GM19395 (cell line): ENCODE measurements around the gene YAE1.

Source experiments
- ATAC-seq: cut with Tn5 transposase; IDR thresholded peaks from one replicate; pipeline ENCODE4 v1.9.1; 2021; ENCODE audit warnings: mild to moderate bottlenecking, moderate library complexity; ENCODE audit not compliant: unreplicated experiment

The YAE1 gene

DNA sequence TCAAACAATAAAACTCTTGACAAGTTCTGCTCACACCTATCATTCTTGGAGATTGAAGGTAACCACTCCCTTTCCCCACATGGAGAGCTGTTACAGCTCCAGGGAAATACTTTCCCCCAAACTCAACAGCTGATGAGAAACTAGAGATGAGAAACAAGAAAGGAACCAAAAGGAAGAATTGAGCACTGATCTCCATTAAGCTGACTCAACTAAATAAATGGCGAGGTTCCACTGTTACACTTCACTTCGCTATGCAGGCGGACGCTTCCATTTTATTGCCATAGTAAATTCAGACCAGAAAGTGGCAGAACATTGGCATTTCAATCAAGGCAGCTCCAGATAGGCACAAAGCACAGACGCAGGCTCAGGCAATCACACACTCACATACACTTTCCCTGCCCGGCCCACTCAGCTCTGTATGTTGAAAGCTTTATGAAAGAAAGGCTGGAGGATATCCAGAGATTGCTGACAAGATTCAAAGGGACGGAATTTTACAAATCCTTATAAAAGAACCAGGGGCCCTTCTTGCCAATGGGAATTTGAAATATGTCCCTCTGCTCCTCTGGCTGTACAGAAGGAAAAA lies 11.5 kb upstream of the YAE1 start:
- ATAC-seq, result no peak

DNA sequence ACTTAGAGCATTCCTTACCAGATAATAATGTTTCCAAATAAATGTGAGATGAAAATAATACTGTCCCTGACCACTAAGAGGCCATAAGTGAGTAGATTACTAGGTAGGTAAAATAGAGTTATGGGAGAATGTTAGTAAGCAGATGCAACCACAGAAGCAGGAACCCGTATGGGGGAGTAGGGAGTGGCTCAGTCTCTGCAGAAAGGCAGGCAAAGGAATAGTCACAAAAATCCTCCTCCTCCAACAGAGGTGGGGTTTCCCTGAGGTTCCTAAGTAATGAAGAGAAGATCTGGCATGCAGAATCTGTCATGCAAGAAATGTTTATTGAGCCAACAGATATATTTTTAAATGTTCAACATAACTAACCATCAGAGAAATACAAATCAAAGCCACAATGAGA lies 9.0 kb upstream of the YAE1 start:
- no peak for ATAC-seq

DNA sequence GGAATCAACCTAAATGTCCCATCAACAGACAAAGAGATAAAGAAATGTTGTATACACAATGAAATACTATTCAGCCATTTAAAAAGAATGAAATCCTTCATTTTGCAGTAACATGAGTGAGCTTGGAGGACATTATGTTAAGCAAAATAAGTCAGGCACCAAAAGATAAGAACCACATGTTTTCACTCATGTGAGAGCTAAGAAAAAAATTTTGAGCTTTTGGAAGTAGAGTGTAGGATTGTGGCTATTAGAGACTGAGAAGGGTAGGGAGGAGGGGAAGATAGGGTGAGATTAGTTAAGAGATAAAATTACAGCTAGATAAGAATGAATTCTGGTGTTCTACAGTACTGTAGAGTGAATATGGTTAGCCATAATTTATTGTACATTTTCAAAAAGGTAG lies 8.3 kb upstream of the YAE1 start:
- ATAC-seq, result no peak

DNA sequence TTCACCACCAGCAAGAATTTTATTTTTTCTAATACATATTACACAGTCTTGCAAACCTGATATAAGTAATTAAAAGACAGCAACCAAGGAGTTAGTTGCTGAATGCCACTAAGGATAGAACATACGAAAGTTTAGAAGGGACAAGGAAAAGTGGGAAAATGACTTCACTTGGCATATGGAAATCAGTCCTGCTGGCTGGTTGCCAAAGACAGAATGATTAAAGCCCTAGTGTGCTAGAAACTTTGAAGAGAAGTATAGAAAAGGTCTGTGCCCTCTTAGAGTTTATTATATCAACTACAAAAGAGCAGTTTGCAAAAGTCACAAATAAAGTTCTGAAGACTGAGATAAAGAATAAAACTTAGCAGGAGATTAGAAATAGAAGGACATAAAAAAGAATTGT lies 5.8 kb upstream of the YAE1 start:
- ATAC-seq, result no peak

DNA sequence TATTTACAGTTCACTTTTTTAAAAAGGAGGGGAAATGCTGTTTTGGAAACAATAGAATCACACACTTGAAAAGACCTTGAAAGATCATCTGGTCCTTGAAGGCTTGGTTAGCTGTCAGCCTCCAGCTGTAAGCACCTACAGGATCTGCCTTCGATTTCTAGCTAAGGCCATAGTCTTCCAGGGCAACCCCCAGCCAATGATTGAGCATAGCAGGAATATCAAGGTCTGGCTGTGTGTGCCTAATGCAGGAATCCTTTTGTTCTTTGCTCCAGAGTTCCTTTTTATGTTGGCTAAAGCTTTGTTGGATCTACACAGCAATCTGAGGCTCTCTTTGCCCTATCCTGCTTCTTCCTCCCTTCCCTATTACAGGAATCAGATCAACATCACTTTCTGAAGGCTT lies 5.2 kb upstream of the YAE1 start:
- ATAC-seq, result no peak

DNA sequence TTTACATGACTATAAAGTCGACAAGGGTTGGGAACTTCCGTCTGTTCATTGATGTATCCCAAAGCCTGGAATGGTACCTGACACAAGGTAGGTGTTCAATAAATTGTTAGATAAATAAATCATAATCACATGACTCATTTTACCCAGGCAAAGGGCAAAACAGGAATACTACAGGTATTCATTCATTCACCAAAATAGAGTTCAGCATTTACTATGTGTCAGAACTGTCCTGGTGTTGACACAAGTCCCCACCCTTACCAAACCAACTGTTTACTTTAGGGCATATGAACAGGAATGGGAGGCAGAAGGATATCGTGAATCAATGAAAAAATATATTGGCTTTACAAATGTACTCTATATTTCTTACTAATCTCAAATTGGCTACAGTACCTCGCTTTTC lies 666 bp upstream of the YAE1 start:
- ATAC-seq, result peak; percentile 1

DNA sequence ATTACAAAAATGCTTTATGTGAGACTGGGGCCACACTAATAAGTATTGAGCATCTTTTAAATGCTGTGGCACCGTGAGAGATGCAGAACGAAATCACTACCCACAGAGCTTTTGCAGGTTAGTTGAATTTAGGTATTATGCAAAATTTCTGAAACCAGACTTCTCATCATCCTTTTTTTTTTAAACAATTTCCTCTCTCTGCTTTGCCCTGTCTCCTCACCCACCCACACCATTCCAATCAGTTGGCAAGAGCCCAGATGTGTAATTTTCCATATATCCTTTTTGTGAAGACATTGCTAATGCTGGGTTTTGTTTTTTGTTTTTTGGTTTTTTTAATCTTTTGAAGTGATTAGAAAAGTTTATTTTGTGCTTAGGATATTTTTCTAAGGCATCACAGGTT lies 1.1 kb downstream of the YAE1 start:
- ATAC-seq, result no peak

DNA sequence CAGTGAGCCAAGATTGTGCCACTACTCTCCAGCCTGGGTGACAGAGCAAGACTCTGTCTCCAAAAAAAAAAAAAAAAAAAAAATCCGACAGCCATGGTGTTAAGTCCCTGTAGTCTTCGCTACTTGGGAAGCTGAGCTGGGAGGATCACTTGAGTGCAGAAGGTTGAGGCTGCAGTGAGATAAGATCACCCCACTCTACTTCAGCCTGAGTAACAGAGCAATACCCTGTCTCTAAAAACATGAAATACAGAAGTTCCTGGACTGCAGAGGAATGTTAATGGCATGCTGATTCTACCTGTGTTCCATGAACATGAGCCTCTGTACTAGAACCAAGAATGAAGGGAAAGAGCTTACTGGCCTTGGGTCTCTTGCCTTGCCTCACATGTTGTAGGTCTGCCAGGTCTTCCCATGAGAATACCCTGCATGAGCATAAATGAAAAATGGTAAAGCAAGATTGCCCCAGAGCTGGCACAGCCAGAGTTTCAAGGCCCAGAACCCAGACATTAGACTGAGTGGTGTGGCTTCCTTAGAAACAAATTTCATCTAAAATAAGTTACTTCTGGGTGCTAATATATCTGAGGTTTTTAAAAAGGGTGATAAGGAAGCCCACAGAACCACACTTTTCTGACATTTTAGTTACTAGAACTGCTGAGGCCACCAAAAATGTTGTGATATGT lies 8.6 kb downstream of the YAE1 start:
- ATAC-seq, result no peak

DNA sequence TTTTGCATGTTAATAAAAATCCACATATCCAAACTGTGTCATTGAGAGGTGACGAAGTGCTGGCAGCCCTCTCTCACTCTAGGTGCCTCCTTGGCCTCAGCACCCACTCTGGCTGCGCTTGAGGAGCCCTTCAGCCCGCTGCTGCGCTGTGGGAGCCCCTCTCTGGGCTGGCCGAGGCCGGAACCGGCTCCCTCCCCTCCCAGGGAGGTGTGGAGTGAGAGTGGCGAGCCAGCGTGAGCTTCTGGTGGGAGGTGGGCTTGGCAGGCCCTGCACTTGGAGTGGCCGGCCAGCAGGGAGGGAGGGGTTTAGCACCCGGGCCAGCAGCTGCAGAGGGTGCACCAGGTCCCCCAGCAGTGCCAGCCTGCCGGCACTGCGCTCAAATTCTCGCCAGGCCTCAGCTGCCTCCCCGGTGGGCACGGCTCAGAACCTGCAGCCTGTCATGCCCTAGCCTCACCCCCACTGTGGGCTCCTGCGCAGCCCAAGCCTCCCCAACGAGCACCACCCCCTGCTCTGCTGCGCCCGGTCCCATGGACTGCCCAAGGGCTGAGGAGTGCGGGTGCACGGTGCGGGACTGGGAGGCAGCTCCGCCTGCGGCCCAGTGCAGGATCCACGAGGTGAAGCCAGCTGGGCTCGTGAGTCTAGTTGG lies 11.1 kb downstream of the YAE1 start:
- no peak for ATAC-seq

DNA sequence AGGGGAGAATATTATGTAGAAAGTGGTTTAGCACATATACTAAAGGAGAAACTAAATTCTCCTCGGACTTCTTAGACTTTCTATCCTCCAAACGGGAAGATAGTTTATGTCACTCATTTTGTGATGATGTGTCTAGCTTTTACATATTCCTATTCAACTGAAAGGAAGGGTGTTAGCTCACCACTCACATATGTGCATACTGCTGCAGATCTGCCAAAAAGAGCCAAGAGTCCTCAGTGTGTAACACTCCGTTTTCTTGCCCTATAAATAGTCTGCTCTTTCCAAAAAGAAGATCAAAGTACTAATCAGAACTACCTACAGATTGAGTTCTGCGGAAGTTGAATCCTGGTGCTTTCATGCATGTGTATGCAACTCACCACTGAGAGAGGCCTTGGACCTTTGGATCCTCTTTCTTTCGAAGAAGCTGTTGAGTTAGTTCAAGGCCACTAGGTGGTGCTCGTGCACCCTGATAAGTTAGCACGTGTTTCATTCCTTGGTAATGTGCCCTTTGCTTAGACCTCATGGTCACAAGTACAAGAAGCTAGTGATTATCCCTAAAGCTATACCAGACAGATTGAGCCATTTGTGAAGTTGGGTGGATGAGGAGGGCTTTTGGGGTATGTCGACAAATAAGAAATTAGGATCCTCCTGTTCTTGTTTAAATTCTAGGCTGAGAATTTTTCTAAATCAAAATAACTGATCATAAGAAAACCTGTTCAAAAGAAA lies 14.1 kb downstream of the YAE1 start:
- peak; percentile 99 for ATAC-seq

DNA sequence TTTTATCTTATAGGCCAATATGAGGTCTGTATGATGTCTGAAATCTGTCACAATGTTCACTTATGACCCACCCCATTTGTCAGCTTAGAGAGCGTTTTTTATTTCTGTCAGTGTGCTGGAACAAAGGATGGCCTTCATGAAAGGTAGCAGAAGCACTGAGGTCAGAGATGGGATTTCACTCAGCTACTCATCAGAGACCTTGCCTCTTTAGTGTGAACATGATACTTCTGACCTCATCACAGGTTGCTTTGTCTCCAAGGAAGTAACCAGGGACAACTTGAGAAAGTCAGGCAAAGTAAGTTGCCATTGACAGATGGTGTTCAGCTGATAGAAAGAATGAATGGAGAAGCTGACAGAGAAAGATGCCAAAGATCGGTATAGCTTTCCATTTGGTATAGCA lies 16.3 kb downstream of the YAE1 start:
- ATAC-seq, result no peak

DNA sequence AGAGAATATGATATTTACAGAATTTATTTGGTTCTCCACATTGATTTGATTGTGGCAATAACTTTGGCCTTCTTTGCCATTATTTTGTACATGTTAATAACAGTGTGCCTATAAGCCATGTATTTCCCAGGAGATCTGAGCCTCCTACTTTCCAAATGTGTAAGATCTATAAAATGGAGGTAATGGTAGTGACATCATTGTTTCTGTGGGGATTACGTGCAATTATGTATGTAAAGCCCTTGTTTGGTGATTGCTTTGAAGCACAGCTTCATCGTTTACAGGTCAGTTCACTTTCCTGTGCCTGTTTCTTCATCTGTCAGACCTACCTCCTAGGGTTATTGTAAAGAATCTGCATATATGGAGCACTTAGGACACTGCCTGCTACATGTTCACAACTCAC lies 17.3 kb downstream of the YAE1 start:
- no peak for ATAC-seq

DNA sequence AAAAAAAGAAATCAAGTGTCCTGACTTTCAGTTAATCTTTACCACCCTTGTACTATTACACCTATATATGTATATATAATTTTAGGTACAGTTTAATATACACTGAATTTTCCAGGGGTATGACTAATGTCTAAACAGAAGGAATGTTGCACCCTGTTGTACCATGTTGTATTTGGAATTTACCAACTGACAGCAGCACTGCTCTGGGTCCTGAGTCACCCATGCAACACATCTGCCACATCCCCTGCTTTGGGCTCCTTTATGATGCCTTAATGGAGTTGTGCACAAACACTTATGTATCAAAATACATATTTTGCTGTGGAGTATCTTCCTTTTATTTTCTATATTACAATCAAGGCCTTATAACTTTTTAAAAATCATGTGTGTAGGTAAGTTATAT lies 21.2 kb downstream of the YAE1 start:
- no peak for ATAC-seq

DNA sequence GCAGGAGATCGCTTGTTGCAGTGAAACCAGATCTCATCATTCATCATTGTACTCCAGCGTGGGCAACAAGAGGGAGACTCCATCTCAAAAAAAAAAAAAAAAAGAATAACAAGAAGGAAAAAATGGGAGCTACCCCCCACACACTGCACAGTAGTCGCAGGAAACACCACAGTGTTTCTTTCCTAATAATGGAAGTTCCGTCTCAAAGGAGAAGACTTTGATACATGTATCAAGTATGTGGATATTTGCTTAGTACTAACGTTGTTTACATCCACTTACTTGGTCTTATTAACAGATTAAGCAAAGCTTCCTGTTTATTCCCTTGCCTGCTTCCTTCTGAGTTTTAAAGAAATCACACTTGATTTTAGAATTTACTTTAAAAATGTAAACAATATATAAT lies 22.2 kb downstream of the YAE1 start:
- ATAC-seq, result no peak

DNA sequence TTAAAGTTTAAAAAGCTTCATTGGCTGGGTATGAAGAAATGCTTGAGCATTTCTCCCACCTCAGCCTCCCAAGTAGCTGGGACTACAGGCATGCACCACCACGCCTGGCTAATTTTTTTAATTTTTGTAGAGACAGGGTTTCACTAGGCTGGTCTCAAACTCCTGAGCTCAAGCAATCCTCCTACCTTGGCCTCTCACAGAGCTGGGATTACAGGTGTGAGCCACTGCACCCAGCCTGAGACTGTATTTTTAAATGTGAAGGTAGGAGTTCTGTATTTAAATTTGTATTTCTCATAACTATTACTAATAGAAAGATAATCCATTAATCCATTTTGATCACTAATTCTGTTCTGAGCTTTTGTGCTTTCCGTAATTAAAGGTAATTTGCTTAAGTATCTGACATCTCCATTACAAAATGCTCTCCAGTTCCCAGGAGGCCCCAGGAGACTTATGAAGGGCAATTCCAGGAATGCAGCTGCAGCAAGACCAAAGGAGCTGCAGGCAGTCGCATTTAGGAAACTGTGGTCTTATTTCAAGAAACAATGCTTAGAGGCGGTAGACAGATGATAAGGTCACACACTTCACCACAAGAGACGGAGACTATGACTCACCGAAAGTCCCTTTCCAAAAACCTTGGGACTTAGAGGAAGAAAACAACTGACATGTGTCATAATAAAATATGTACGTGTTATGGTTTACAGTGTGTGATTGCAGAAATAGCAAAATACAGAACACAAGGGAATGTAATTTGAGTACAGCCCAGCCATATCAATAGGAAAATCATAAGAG lies 23.3 kb downstream of the YAE1 start:
- ATAC-seq, result peak; percentile 96

DNA sequence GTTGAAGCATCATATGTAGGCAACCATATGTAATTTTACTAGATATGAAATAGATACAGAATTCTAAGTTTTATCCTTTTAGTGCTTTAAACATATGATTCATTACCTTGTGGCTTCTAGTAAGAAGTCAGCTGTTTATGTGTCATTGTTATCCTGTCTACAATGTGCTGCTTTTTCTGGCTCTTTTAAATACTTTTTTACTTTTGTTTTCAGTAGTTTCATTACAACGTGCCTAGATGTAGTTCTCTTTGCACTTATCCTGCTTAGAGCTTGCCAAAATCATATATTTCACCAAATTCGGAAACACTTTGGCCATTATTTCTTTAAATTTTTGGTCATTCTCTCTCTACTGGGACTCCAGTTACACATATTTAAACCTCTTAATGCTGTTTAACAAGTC lies 26.4 kb downstream of the YAE1 start:
- ATAC-seq, result no peak

DNA sequence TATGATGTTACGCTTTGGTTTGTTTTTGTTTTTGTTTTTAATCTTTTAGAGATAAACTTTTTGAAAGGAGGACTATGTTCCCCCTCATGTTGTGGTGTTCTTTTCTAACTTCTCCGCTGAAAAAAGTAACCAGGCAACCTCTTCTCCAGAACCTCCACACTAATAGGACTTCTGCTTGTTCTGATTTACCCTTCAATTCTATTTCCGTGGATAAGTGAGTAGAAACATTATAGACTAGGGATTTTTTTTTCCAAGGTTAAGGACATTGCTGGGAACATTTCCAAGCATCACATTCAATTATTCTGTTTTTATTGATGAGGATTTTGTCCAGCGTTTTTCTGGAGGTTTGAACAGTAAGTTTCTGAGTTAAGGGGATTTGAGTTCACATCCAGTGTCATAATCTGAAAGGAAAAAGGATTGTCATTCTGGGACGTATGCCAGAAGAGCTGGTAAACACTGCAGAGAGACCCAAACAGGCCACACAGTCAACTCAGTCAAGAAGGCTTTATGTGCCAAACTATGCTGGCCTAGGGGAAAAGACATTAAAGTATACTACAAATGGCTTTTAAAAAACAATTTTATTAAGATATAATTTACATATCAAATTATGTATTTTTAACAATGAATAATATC lies 28.9 kb downstream of the YAE1 start:
- no peak for ATAC-seq

DNA sequence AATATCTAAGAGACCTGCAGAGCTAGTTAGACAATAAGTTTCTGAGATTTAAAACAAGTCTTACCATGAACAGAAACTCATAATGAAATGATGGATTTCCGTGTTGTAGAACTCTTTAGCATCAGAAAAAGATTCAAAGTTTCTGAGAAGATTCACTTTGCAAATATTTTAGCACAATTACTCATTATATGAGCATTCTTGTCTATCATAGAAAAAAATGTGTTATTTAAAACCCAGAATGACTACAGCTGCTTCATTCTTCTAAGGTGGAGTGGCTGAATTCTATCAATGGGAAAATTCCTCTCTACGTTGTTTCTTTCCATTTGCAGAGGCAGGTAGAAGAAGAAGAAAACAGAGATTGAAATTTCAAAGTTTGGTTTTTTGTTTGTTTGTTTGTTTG lies 36.1 kb downstream of the YAE1 start:
- no peak for ATAC-seq

DNA sequence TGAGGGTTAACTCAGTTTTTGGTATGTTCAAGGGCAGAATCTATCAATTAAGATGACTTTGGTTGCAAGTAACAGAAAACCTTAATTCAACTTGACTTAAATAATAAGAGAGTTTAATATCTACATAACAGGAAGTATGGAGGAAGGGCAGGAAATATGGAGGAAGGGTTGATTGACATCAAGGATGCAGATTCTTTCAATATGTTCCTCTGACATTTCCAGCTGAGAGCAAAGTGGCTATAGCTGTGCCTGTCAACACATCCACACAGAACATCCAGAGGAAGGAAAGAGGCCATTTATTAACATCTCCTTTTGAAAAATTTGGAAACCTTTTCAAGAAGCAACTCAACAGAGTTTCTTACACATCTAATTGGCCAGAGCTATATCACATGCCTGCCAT lies 37.7 kb downstream of the YAE1 start:
- no peak for ATAC-seq

DNA sequence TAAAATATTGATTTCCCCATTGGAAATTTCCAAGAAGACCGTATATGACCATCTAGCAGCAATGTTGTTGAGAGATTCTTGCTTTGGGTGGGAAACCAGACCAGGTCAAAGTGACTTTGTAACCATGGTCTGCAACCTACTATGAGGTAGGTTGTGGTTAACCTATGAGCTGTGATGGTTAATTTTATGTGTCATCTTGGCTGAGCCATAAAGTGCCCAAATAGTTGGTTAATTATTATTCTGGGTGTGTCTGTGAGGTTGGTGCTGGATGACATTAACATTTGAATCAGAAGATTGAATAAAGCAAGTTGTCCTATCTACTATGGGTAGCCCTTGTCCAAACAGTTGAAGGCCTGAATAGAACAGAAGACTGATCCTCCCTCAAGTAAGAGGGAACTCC lies 38.9 kb downstream of the YAE1 start:
- no peak for ATAC-seq

DNA sequence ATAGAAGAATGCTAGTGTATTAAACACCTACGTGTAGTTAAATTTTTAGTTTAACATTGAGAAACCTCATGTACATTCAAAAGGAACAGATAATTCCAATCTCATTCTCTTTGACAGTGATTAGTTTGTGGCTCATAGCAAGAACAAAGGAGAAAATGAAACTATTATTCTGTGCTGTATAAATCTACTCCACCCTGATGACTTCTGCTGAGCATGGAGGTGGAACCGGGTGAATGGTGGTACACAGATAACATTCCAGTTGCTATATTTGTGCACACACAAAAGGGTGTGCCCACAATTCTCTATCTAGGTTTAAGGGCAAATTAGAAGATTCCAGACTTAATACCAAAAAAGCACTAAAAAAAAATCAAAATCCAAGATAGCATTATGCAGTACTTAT lies 40.1 kb downstream of the YAE1 start:
- ATAC-seq, result no peak
